Middle frontal gyrus (tissue), 1 donor: ENCODE results near the gene TAF1B.
A peak's percentile ranks its signal among the peaks of the same experiment; 100 is the strongest.

Experiments used
- DNase-seq: peaks from one replicate; pipeline ENCODE4 v3.0.0-alpha.2; 2015; ENCODE audit warnings: low spot score; ENCODE audit errors: extremely low spot score

The TAF1B gene

DNA sequence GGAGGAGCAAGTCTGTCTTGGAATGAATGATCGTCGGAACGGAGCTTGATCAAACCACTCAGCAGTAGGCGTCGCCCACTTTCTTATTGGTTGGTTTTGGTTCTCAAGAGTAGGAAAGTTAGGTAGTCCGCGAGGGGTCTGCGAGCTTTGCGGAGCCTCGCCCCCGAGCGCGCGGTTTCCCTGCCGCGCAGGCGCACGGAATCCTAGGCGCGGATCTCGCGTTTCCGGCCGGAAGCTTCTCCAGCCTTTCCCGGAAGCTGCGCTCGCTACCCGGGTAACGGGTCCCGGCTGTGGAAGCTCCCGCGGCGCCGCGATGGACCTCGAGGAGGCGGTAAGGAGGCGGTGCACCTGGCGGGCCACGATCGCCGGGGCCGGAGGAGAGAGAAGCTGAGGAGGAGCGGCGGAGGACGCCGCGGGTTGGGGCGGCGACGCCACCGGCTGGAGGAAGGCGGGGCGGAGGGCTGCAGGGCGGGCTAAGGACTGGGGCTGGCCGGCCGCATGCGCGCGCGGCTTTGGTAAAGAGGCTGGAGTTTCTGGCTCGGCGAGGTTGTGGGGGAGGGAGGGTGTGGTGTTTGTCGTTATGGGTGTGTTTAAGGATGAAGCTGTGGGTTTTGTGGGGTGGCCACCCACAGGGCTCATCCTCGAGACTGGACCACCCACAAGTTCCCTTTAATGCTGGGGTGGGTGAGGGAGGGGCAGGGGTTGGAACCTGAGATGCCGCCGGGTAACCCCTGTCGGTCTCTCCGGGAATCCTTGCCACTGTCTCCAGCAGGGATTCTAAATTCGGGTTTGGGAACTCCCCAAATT lies at the start of gene TAF1B:
TAF1B (plus strand) TSS at position 246 of the 807 bp plus-strand sequence; CDS start at position 314, 68 bp downstream.
- DNase-seq, result peak; percentile 75

DNA sequence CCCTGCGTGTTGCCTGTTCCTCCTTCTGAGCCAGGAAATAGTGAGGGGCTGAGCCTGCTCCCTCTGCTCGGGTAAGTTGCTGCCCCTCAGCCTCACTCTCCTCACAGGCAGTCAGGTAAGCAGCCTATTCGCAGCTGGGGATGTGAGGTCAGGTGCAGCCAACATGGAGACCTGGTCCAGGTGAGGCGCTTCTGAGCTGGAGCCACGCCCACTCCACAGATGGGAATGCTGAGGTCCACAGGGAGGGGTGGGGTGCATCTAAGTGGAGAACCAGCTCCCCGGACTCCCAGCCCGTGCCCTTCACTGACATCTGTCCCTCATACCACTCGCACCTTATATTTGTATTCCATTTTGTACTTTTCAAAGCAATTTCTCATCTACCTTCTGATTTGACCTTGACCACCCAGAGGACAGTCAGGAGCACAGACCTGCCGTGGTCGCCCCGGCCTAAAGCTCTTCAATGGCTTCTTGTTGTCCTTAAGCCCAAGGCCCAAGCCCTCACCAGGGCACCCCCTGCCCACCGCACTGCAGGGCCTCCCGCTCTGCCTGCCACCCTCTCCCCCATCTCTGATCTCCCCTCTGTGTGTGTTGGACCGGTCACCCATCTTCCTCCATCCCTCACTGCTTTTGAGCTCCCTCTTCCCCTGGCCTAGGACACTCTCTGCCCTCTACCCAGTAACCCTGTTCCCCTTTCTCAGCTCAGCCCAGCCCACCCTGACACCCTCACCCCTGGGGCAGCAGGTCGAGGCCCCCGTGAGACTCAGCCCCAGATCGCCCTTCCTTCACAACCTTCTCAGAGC lies 49.2 kb upstream of the TAF1B start:
- no peak for DNase-seq

DNA sequence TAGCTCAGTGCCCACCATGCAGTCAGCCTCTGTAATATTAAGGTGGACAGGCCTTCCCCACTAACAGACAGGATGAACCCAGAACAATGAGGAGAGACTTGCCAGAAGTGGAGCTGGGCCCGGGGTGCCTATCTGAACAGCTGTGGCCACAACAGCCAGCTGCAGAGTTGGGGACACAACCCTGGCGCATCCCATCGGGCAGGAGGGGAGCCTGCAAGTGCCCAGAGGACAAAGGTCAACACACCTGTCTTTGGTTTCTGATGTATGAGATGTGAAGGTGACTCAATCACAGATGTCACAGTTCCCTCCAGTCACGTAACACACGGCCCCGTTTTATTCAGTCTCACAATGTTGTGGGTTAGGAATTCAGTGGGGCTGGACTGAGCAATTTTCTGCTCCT lies 48.2 kb upstream of the TAF1B start:
- no peak for DNase-seq

DNA sequence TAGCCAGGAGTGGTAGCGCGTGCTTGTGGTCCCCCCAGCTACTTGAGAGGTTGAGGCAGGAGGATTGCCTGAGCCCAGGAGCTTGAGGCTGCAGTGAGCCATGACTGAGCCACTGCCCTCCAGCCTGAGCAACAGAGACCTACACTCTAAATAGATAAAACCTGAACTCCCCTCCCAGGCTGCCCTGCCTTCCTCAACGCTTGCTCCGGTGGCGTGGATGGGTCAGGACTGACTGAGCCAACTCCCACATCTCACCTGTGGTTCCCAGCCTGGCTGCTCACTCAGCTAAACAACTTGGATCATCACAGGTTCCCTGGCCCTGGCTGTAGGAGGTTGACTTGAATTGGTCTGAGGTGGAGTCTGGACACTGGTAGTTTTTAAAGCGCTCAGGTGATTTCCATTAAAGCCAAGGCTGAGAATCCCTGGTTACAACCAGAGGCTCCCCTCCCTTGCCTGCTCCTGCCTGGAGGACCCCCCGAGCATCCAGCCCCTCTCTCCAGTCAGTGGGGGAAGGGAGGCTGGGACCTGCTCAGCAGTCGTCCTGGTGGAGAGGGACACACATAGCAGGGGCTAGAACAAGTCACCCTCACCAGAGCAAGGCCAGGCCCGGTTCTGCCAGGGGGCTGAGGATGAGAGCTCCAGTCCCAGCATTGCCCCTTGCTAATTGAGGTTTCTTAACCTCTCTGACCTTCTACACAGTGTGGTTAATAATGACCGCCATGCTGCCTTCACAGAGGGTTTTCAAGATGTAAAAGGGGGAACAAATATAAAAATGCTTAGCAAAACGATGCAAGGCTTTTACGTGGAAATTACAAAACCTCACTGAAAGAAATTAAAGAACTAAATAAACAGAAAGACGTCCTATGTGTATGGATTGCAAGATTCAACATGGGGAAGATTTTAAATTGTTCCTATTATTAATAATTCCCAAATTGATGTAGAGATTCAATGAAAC lies 46.9 kb upstream of the TAF1B start:
- DNase-seq, result no peak

DNA sequence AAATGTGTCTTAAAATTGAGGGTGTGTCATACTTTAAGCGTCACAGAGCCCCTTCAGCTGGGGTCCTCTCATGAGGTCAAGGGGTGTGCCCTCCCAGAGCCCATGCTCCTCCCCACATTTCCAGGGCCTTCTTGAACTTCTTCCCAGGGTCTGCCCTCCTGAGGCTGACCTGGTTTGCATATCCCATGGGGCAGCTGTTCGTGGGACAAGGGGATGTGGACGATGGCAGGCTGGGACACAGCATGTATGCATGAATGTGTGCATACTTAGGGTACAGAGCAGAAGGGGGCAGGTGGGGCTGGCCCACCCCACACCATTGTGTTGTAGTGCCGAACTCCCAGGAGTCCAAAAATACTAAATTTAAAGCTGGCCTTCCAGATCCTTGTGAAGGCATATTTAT lies 46.2 kb upstream of the TAF1B start:
- no peak for DNase-seq

DNA sequence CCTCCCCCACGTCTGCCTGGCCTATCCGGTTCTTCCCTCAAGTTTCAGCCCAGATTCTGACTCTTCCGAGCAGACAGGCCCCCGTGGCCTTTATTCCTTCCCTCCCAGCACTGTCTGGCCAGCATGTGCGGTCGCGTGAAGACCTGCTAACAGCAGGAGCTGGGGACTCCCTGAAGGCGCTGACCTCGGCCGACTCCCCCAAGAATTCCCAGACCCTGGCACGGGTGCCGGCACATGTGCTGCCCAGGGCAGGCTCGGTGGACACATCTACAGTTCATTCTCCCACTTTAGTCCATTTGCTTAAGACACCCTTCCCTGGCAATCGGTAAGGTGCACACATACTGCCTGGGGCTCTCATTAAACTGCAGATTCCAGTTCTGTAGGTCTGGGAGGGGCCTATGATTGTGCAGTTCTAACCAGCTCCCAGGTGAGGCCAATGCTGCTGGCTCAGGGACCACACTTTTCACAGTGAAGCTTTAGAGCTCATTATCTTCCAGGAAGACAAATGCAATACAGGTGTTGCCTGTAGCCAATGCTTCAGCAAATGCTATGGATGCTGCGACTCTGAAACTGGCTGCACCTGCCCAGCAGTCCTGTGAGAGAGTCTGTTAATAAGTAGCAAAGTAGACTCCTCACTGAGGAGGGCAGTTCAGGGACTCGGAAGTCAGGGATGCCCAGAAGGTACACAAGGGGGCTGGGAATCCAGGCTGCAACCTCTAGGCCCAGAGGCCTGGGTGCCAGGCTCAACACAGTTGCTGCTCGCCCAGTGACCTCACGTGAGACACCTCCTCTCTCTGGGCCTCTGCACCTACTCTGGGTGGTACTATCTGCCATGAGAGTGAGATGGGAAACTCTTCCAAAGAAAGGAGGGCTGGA lies 45.4 kb upstream of the TAF1B start:
- DNase-seq, result no peak

DNA sequence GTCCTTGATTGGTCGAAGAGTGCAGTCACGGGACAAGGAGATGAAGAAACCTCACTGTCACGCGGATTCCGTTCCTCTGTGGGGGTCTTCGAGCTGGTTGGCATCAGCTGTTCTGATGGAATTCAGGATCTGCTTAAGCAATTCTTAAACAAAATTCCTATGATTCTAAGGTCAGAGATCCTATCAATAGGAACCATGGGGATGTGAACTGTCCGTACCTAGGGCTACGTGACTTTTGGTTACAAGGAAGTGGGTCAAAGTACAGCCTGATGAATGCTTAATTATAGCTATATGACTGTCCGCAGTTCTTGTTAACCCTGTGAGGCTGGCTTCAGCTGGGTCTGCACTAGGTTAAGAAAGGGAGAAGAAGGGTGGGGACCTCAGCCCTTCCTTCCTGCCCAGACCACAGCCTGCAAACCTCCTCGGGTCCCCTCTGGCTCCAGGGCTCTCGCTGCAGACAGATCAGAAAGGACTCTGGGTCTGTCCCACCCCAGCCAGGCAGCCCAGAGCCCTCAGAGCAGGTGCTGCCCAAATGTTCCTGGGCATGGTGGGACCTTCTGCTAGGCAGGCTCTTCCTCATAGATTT lies 44.2 kb upstream of the TAF1B start:
- no peak for DNase-seq

DNA sequence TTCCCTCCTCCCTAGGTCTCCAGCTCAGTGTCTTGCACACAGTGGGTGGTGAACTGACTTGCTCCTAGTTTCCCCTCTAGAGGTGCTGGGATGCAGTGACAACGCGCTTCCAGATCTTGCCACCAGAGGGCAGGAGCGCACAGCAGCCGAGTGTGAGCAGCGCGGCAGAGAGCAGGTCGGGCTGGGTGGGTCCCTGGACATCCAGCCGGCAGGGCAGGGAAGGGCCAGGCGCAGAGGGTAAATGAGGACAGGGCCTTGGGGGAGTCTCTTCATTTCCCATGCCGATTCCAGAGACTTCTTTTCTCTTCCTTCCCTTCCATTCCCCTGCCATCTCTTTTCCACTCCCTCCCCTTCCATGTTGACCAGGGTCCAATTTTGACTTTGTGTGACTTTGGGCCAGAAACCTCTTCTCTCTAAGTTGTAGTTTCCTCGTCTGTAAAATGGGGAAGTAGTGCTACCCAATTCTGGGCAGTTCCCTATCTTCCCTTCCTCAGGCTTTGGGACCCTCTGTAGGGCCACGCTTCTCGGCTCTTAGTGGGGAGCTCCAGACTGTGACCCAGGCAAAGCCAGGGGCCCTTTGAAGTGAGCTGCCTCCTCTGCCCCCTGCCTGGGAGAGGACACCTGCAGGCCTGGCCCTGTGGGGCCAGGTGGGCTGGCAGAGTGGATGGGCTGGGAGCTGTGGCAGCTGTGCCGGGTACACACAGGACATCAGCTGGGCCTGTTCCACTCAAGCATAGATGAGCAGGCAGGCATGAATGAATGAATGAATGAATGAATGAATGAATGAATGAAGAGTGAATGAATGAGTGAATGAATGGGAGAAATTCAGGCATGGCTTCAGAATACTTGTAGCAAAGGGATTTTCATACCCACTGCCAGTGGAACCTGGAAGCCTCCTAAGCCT lies 43.3 kb upstream of the TAF1B start:
- DNase-seq, result peak; percentile 69

DNA sequence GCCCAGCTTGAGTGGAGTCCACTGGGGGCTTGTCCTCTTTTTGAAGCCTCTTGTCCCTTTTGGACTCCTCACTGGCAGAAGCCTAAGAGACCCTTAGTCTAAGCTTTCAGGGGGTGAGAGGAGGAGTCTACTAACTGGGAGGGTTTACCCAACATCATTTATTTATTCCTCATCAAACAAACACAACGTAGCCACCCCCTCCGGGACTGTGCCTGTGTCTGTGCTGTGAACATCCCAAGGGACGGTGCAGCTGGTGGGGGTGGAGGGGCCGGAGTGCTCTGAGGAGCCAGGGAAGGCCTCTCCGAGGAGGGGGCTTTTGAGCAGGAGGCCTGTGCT lies 42.7 kb upstream of the TAF1B start:
- DNase-seq, result no peak

DNA sequence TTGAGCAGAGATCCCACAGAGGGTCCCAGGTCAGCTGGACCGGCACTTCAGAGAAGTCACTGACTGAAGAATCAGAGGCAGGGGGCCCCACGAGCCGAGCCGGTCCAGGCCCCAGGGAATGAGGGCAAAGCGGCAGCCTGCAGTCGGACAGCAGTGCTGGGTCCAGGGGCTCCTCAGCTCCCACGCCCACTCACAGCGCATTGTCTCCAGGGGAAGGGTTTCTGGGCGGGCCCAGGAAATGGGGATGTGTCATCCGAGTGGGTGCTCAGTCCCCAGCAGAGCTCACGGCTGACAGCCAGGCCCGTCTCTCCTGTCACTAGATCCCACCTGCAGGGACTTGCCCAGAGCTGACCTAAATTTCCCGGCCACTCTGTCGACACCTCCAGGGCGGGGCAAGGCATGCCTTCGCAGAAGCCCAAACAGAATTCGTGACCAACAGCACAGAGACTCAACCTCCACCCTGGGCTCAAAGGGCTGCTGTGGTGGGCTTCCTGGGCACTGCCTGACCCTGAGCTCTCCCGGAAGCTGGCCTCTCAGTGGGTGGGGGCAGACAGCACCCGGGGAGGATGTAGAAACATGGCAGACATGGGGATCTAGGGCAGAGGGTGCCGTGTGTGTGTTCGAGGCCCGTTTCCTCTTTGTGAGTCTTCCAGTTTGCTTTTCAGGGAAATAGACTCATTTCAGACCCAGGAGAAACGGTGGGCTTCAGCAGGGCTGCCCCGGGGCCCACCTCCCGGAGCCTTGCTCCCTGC lies 42.1 kb upstream of the TAF1B start:
- DNase-seq, result no peak

DNA sequence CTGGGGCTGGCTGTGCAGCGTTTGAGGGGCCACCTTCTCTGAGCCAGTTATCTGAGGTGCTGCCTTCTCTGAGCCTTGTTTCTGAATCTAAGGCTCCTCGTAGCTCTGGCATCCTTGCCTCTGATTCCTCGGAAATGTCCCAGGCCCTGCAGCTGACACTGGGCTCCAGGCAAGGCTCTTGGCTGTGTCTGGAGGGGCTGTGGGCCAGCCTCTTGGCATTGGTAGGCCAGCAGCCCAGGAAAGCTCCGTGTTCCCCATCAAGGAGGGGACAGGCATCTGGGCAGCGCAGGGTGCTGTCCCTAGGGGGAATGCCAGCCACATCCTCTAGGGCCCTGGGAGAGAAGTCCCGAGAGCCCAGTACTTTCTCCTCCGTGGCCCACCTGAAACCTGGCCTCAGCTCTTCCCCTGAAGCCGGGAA lies 40.7 kb upstream of the TAF1B start:
- no peak for DNase-seq

DNA sequence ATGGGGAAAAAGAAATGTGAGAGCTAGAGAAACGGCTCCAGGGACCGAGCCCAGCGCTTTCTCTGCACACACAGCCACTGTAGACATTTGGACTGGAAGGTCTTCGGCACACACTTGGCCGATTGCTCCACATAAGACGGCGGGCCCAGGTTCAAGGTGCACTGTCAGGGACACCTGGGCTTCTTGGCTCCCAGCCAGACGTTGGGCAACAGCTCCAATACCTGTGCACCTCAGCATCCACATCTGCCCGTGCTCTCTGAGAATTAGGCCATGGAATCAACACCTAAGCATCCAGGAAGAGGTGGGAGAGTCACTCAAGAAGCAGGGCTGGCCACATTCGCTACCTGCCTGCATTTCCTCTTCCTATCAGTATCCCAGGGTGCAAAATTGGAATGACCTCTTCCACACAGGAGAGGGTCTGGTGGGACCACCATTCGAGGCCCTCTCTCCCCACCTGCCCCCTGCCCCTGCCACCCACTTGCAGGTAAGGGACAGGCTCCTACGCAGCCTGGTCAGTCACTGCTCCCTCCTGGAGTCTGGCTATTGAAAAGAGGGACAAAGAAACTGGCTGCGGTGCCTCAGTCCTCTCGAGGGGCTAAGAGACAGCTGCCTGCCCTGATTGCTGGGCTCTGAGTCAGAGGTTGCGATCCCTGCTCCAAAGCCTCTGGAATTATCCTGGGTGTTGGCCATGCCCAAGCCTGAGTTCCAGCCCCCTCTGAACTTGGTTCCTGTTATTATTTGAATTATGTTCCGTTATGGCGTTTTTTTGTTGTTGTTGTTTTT lies 40.1 kb upstream of the TAF1B start:
- no peak for DNase-seq

DNA sequence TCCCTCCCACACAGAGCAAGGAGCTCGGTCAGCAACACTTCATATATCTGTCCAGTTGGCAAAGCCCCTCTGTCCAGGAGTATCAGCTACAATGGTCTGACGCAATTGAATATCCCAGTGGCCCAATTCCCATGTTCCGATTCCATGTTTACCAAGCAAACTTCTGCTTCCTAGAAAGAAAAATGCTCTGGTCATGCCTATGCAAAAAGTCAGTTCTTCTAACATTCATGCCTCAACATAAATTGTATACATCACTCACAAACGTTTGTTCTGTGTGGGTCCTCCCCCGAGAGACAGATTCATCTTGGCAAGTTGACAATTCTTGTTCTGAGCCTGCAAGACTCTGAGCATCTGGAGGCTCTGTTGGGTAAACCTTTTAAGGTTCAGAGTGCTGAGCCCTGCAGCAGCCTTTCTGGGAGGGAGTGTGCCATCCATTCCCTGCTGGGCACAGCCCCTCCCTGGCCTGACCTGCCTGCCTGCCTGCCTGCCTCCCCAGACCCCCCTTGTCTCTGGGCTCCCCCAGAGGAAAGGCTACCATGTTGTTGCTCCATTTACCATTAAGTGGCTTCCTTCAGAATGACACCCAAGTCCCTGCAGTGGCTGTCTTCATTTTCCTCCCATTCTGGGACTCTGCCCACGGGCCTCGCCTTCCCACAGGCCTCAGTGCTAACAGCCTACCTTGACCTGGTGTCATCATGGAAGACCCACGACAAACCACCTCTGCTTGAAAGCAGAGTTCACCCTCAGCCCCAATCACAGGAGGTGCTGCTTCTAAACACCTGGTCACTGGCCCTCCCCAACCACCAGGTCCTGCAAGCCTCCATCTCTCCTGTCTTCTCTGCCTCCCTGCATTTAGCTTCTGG lies 37.6 kb upstream of the TAF1B start:
- DNase-seq, result no peak

DNA sequence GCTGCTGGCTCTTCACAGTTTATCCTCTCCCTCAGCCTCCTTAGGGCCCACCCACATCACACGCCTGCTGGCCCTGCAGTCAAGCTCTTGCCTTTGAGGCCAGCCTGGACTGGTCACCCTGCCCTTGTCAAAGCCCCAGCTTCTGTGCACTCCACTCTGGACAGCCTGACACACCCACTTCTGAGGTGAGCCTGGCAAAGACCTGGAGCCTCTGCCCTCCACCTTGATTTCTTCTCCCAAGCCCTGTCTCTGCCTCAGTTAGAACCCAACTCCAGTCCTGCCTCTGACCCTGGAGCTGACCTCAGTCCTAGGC lies 37.0 kb upstream of the TAF1B start:
- DNase-seq, result no peak

DNA sequence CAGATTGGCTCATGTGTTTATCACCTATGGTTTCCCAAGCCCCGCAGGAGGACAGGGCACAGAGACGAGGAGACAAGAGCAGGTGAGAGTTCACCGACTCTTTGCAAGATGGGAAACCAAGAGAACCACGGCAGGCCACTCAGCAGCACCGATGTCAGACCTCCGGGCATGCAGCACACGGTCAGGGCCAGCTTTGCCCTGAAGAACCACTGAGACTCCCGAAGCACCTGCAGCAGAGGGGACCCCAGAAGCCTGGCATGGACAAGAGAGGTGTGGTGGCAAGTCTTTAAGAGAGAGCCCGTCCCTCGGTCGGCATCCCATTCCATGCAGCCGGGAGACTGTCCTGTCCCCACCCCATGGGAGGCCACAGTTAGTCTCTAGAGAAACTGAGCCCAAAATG lies 36.6 kb upstream of the TAF1B start:
- no peak for DNase-seq

DNA sequence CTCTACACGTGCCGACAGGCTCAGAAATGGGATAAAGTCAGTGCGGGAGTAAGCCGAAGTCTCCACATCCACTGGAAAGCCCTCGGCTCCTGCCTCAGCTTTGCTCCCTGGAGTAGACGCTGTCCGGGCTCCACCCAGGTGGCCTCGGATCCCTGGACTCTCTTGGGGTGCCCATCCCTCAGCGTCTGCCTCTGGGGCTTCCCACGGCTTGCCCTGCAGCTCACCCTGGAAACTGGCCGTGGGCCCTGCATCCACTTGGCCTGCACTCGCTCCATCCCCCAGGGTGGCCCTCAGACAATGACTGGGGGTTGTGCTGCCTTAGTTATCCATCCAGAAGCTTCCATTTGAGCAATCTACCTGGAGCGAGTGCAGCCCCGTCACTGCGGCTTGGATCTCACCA lies 36.2 kb upstream of the TAF1B start:
- DNase-seq, result no peak
